A549 (cell line): ENCODE data around the gene ATP6V1A.
"Not testable (repeated sequence)": the region's sequence is repeated elsewhere in the genome, so short reads cannot be mapped to it uniquely, and the experiment has no call there.

Source experiments
- BHLHE40 ChIP-seq: IDR thresholded peaks from 2 replicates; pipeline ENCODE4 v1.6.1; 2012; ENCODE audit warnings: low read depth, low read length, inconsistent platforms
- CBX2 ChIP-seq: fragments of 200-600 bp; sonication (generic); IDR thresholded peaks from 2 replicates; pipeline ENCODE4 v1.6.1; 2016; ENCODE audit warnings: low read depth, mild to moderate bottlenecking, borderline replicate concordance
- CEBPB ChIP-seq, 2 experiments: fragments of >200 bp in 1 of 2; sonication (Bioruptor Twin) in 1 of 2; formaldehyde crosslinking in 1 of 2; IDR thresholded peaks; 2 replicates each; pipeline ENCODE4 v1.6.1; 2012 to 2016
- EP300 ChIP-seq, 2 experiments: fragments of >200 bp; sonication (Bioruptor Twin); formaldehyde crosslinking; IDR thresholded peaks; 2 replicates in 1 of 2; 3 replicates in 1 of 2; pipeline ENCODE4 v1.6.1; 2016 to 2017
- ESRRA ChIP-seq: fragments of 150-350 bp; IDR thresholded peaks from 2 replicates; pipeline ENCODE4 v1.6.1; 2014; ENCODE audit warnings: mild to moderate bottlenecking, low read length, borderline replicate concordance
- HDAC2 ChIP-seq: fragments of 200-600 bp; sonication (generic); IDR thresholded peaks from 2 replicates; pipeline ENCODE4 v1.6.1; 2016
- KDM1A ChIP-seq: fragments of 200-600 bp; sonication (generic); IDR thresholded peaks from 2 replicates; pipeline ENCODE4 v1.6.1; 2016; ENCODE audit warnings: low read depth, mild to moderate bottlenecking
- MAZ ChIP-seq: fragments of 150-350 bp; IDR thresholded peaks from 2 replicates; pipeline ENCODE4 v1.6.1; 2014; ENCODE audit warnings: antibody characterized with exemption, low read depth, low read length, borderline replicate concordance
- POLR2A ChIP-seq: IDR thresholded peaks from 2 replicates; pipeline ENCODE4 v1.6.1; 2012; ENCODE audit warnings: mild to moderate bottlenecking, low read length
- RNF2 ChIP-seq: fragments of 200-600 bp; sonication (generic); IDR thresholded peaks from 2 replicates; pipeline ENCODE4 v1.6.1; 2016; ENCODE audit warnings: low read depth, mild to moderate bottlenecking, antibody characterized with exemption, moderate library complexity, borderline replicate concordance
- SMC3 ChIP-seq: fragments of >200 bp; sonication (Bioruptor Twin); formaldehyde crosslinking; IDR thresholded peaks from 3 replicates; pipeline ENCODE4 v1.6.1; 2018; ENCODE audit warnings: inconsistent platforms
- TF ChIP-seq, protein P1 (sequence below): fragments of >200 bp; sonication (Bioruptor Twin); formaldehyde crosslinking; IDR thresholded peaks from 3 replicates; pipeline ENCODE4 v1.5.1; 2016
- TF ChIP-seq, protein P2 (sequence below): IDR thresholded peaks from 2 replicates; pipeline ENCODE4 v1.6.1; 2012

DNA sequence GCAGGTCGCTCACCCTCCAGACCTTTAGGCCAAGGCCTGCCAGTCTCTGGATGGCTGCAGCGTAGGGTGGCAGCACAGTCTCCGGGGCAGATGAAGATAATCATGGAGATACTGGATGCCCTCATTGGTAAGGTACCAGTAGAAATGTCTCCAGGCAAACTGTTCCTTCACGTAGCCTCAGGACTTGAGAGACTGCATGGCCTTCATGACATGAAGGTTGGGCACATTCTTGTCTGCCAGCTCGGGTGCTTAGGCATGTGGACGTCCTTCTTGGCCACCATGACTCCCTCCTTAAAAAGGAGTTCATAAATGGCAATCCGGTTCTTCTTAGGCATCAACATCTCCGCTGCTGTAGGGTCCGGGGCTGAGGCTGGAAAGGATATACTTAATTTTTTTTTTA lies 103.6 kb downstream of the ATP6V1A start:
- TF ChIP-seq, protein P1, sequence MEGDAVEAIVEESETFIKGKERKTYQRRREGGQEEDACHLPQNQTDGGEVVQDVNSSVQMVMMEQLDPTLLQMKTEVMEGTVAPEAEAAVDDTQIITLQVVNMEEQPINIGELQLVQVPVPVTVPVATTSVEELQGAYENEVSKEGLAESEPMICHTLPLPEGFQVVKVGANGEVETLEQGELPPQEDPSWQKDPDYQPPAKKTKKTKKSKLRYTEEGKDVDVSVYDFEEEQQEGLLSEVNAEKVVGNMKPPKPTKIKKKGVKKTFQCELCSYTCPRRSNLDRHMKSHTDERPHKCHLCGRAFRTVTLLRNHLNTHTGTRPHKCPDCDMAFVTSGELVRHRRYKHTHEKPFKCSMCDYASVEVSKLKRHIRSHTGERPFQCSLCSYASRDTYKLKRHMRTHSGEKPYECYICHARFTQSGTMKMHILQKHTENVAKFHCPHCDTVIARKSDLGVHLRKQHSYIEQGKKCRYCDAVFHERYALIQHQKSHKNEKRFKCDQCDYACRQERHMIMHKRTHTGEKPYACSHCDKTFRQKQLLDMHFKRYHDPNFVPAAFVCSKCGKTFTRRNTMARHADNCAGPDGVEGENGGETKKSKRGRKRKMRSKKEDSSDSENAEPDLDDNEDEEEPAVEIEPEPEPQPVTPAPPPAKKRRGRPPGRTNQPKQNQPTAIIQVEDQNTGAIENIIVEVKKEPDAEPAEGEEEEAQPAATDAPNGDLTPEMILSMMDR: not testable (repeated sequence)
- TF ChIP-seq POLR2A; EP300 (IDR thresholded peaks at IDR 0.05); RNF2; ESRRA; CEBPB (IDR thresholded peaks at IDR 0.05); CBX2; MAZ; HDAC2; BHLHE40; SMC3; KDM1A: not testable (repeated sequence)
- TF ChIP-seq, protein P2, sequence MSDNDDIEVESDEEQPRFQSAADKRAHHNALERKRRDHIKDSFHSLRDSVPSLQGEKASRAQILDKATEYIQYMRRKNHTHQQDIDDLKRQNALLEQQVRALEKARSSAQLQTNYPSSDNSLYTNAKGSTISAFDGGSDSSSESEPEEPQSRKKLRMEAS: not testable (repeated sequence)
